Liver (tissue), 9 donors: Measurements from ENCODE around the gene GPR156. TPM values are rescaled to one million over a fixed set of nuclear protein-coding genes. Genes with fewer than 3 reads are reported as not detected.
A peak's percentile ranks its signal among the peaks of the same experiment; 100 is the strongest.

Source experiments
- DNase-seq: peaks from one replicate; pipeline ENCODE4 v3.0.0-alpha.2; 2017; ENCODE audit warnings: low spot score
- H3K27ac ChIP-seq, 2 donors: one replicate each; pipeline ENCODE4 v1.7.0; 2013; ENCODE audit warnings: inconsistent platforms in 2 of 2, low read length in 2 of 2, control low read depth in 1 of 2, low read depth in 1 of 2, mild to moderate bottlenecking in 1 of 2
- H3K27me3 ChIP-seq, 4 donors: one replicate each; pipeline versions ENCODE4 v1.6.1 to v1.7.0; 2013; ENCODE audit warnings: low read length in 3 of 4, inconsistent platforms in 1 of 4, mild to moderate bottlenecking in 1 of 4, moderate library complexity in 1 of 4; ENCODE audit not compliant: control insufficient read depth in 4 of 4, insufficient read depth in 4 of 4
- H3K36me3 ChIP-seq, 4 donors: one replicate each; pipeline versions ENCODE4 v1.6.1 to v1.7.0; 2013; ENCODE audit warnings: low read length in 3 of 4, mild to moderate bottlenecking in 3 of 4, low read depth in 1 of 4, moderate library complexity in 1 of 4; ENCODE audit not compliant: control insufficient read depth in 4 of 4, insufficient read depth in 3 of 4
- H3K4me1 ChIP-seq, 4 donors: one replicate each; pipeline versions ENCODE4 v1.6.1 to v1.7.0; 2013; ENCODE audit warnings: low read length in 3 of 4, mild to moderate bottlenecking in 3 of 4, moderate library complexity in 1 of 4; ENCODE audit not compliant: control insufficient read depth in 4 of 4, insufficient read depth in 4 of 4
- H3K4me3 ChIP-seq, 3 donors: one replicate each; pipeline versions ENCODE4 v1.6.1 to v1.7.0; 2013; ENCODE audit warnings: low read length in 3 of 3, control low read depth in 1 of 3, low read depth in 1 of 3, mild to moderate bottlenecking in 1 of 3
- H3K9ac ChIP-seq, 2 donors: one replicate each; pipeline ENCODE4 v1.7.0; 2013; ENCODE audit warnings: low read length in 2 of 2, mild to moderate bottlenecking in 2 of 2, moderate library complexity in 2 of 2, control low read depth in 1 of 2, low read depth in 1 of 2
- H3K9me3 ChIP-seq, 4 donors: one replicate each; pipeline versions ENCODE4 v1.6.1 to v1.7.0; 2013; ENCODE audit warnings: low read length in 3 of 4; ENCODE audit not compliant: control insufficient read depth in 4 of 4
- EGR1 ChIP-seq, 2 donors: IDR thresholded peaks; 2 replicates each; pipeline ENCODE4 v1.6.1; 2016 to 2018; ENCODE audit warnings: antibody characterized with exemption in 2 of 2, low read depth in 2 of 2
- FOXA2 ChIP-seq: IDR thresholded peaks from 2 replicates; pipeline ENCODE4 v1.6.1; 2016; ENCODE audit warnings: antibody characterized with exemption
- GABPA ChIP-seq, 2 donors: IDR thresholded peaks in 1 of 2; conservative IDR thresholded peaks in 1 of 2; 2 replicates each; pipeline ENCODE4 v1.6.1; 2016; ENCODE audit warnings: antibody characterized with exemption in 2 of 2, mild to moderate bottlenecking in 1 of 2, moderate library complexity in 1 of 2
- HNF4A ChIP-seq, 2 donors: conservative IDR thresholded peaks; 2 replicates each; pipeline ENCODE4 v1.6.1; 2016; ENCODE audit warnings: antibody characterized with exemption in 2 of 2, mild to moderate bottlenecking in 2 of 2
- JUND ChIP-seq, 2 donors: IDR thresholded peaks; 2 replicates each; pipeline ENCODE4 v1.6.1; 2016; ENCODE audit warnings: antibody characterized with exemption in 2 of 2
- NR2F2 ChIP-seq: IDR thresholded peaks from 2 replicates; pipeline ENCODE4 v1.6.1; 2016; ENCODE audit warnings: antibody characterized with exemption
- RAD21 ChIP-seq, 2 donors: IDR thresholded peaks; 2 replicates each; pipeline ENCODE4 v1.6.1; 2016; ENCODE audit warnings: antibody characterized with exemption in 2 of 2, mild to moderate bottlenecking in 2 of 2
- RXRA ChIP-seq, 2 donors: IDR thresholded peaks; 2 replicates each; pipeline ENCODE4 v1.6.1; 2017 to 2018; ENCODE audit warnings: antibody characterized with exemption in 2 of 2, mild to moderate bottlenecking in 1 of 2
- SP1 ChIP-seq: IDR thresholded peaks from 2 replicates; pipeline ENCODE4 v1.6.1; 2018; ENCODE audit warnings: antibody characterized with exemption, mild to moderate bottlenecking
- TAF1 ChIP-seq: conservative IDR thresholded peaks from 2 replicates; pipeline ENCODE4 v1.6.1; 2016; ENCODE audit warnings: antibody characterized with exemption, mild to moderate bottlenecking
- YY1 ChIP-seq: IDR thresholded peaks from 2 replicates; pipeline ENCODE4 v1.6.1; 2016; ENCODE audit warnings: antibody characterized with exemption, mild to moderate bottlenecking
- WGBS: extraction: QIAGEN DNeasy Blood & Tissue Kit; methylation state at CpG from one replicate; pipeline ENCODE4 v1.1.7; 2013; 5-methylcytosine and 5-hydroxymethylcytosine counted together
- polyA plus RNA-seq, 2 donors: library from polyadenylated mRNA; stranded (reverse) in 1 of 2; unstranded in 1 of 2; fragments of 200-250 nt in 1 of 2; fragments of >200 nt in 1 of 2; fragmentation: Nextera tagmentation in 1 of 2; extraction: Ambion mirVana in 1 of 2; gene quantifications; one replicate each; pipeline versions ENCODE4 v1.2.1 to v1.2.3, GENCODE V29; 2013 to 2015
- total RNA-seq, 2 donors: library from RNA; depleted of rRNA; stranded (reverse); fragments of >200 nt; gene quantifications; one replicate each; pipeline ENCODE4 v1.2.3, GENCODE V29; 2014
- TF ChIP-seq, protein P1 (sequence below): fragments of 150-350 bp; IDR thresholded peaks from 2 replicates; pipeline ENCODE4 v1.5.1; 2017; ENCODE audit warnings: improper control_type of control experiment, low read depth, low read length; ENCODE audit not compliant: missing input control
- TF ChIP-seq, protein P2 (sequence below): IDR thresholded peaks from 2 replicates; pipeline ENCODE4 v1.6.1; 2016; ENCODE audit warnings: antibody characterized with exemption
- TF ChIP-seq, protein P3 (sequence below): IDR thresholded peaks from 2 replicates; pipeline ENCODE4 v1.6.1; 2016; ENCODE audit warnings: antibody characterized with exemption, mild to moderate bottlenecking
- TF ChIP-seq, protein P4 (sequence below): IDR thresholded peaks from 2 replicates; pipeline ENCODE4 v1.6.1; 2016; ENCODE audit warnings: antibody characterized with exemption
- donor health status: healthy.
- donor health status: healthy.
- donor health status: healthy.
- donor health status: healthy.
- donor health status: healthy.

The GPR156 gene
- total and polyA plus RNA-seq, 4 donors = 0.02 to 0.17 (median 0.09) TPM; not detected in 1

DNA sequence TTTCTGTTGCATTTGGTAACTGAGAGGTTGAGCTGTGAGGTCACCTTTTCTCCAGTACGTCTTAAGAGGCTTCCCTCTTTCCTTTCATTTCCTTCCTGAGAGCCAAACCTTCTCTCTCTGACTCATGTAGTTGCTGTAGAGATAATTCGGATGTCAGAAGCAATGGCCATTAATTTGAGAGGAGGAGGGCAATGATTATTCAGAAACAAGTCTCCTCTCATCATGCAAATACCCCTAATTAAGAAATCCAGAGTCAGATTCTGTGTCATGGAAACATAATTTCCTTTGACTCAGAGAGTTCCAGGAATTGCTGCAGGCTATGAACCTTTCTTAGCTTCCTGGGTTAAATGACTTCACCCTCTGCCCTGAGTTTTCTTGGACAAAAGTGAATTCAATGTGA, 131.7 kb downstream of the GPR156 start:
- Histone ChIP-seq H3K9me3 (peaks cover 0 to 12% (median 6%) of the 10 kb centered on the region in 4 donors), H3K4me1 (no peaks in the 10 kb centered on the region), H3K36me3 (no peaks in the 10 kb centered on the region), H3K27ac (no peak overlapping the region), H3K4me3 (no peak overlapping the region), H3K27me3 (no peaks in the 10 kb centered on the region), H3K9ac (no peak overlapping the region)
- peak in 1 of 2 donors; percentile 19 for TF ChIP-seq RXRA (IDR thresholded peaks at IDR 0.05)
- no peak for TF ChIP-seq FOXA2
- no peak for DNase-seq
- 62% methylated on average over 2 of the region's 2 CpGs for WGBS

DNA sequence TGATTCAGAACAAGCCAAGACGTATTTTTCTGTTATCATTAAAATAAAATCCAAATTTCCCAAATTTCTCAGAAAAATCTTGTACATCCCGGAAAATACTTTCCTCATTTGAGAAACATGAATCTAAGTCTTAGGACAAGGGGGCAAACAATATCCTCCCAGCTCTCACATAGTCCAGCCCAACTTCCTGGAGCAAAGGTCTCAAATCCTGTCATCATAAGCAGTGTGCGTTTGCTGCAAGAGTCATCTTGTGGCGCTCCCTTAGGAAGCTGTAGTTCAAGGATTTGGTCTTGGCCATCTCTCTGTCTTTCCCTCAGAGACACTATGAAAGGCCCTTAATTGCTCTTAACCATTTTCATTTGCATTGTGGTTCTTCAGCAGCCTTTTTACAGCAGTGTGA, 133.2 kb downstream of the GPR156 start:
- WGBS = 73% methylated on average over 4 of the region's 4 CpGs
- no peaks in the 10 kb centered on the region for H3K27me3 ChIP-seq
- DNase-seq = no peak
- TF ChIP-seq SP1 (no peak), TAF1 (no peak), FOXA2 (no peak), YY1 (no peak), EGR1 (IDR thresholded peaks at IDR 0.05; ENCODE audit: low read depth in 2 of 2) (no peak), GABPA (IDR thresholded peaks at IDR 0.05 in 1 of 2, conservative IDR thresholded peaks at IDR 0.05 in 1 of 2) (no peak), RAD21 (IDR thresholded peaks at IDR 0.05) (no peak), NR2F2 (no peak), HNF4A (conservative IDR thresholded peaks at IDR 0.05) (no peak), RXRA (IDR thresholded peaks at IDR 0.05) (no peak), JUND (IDR thresholded peaks at IDR 0.05) (no peak)
- TF ChIP-seq, protein P1, sequence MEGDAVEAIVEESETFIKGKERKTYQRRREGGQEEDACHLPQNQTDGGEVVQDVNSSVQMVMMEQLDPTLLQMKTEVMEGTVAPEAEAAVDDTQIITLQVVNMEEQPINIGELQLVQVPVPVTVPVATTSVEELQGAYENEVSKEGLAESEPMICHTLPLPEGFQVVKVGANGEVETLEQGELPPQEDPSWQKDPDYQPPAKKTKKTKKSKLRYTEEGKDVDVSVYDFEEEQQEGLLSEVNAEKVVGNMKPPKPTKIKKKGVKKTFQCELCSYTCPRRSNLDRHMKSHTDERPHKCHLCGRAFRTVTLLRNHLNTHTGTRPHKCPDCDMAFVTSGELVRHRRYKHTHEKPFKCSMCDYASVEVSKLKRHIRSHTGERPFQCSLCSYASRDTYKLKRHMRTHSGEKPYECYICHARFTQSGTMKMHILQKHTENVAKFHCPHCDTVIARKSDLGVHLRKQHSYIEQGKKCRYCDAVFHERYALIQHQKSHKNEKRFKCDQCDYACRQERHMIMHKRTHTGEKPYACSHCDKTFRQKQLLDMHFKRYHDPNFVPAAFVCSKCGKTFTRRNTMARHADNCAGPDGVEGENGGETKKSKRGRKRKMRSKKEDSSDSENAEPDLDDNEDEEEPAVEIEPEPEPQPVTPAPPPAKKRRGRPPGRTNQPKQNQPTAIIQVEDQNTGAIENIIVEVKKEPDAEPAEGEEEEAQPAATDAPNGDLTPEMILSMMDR = no peak
- TF ChIP-seq, protein P2, sequence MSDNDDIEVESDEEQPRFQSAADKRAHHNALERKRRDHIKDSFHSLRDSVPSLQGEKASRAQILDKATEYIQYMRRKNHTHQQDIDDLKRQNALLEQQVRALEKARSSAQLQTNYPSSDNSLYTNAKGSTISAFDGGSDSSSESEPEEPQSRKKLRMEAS = no peak
- TF ChIP-seq, protein P3, sequence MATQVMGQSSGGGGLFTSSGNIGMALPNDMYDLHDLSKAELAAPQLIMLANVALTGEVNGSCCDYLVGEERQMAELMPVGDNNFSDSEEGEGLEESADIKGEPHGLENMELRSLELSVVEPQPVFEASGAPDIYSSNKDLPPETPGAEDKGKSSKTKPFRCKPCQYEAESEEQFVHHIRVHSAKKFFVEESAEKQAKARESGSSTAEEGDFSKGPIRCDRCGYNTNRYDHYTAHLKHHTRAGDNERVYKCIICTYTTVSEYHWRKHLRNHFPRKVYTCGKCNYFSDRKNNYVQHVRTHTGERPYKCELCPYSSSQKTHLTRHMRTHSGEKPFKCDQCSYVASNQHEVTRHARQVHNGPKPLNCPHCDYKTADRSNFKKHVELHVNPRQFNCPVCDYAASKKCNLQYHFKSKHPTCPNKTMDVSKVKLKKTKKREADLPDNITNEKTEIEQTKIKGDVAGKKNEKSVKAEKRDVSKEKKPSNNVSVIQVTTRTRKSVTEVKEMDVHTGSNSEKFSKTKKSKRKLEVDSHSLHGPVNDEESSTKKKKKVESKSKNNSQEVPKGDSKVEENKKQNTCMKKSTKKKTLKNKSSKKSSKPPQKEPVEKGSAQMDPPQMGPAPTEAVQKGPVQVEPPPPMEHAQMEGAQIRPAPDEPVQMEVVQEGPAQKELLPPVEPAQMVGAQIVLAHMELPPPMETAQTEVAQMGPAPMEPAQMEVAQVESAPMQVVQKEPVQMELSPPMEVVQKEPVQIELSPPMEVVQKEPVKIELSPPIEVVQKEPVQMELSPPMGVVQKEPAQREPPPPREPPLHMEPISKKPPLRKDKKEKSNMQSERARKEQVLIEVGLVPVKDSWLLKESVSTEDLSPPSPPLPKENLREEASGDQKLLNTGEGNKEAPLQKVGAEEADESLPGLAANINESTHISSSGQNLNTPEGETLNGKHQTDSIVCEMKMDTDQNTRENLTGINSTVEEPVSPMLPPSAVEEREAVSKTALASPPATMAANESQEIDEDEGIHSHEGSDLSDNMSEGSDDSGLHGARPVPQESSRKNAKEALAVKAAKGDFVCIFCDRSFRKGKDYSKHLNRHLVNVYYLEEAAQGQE = no peak
- TF ChIP-seq, protein P4, sequence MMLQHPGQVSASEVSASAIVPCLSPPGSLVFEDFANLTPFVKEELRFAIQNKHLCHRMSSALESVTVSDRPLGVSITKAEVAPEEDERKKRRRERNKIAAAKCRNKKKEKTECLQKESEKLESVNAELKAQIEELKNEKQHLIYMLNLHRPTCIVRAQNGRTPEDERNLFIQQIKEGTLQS = no peak
- no peaks in the 10 kb centered on the region for H3K36me3 ChIP-seq
- no peak overlapping the region for H3K27ac ChIP-seq
- H3K9me3 ChIP-seq = peaks cover 0 to 12% (median 6%) of the 10 kb centered on the region in 4 donors
- no peaks in the 10 kb centered on the region for H3K4me1 ChIP-seq
- H3K9ac ChIP-seq = no peak overlapping the region
- no peak overlapping the region for H3K4me3 ChIP-seq
